ENCODE results near the gene S100A13.
"Not testable (repeated sequence)": the region's sequence is repeated elsewhere in the genome, so short reads cannot be mapped to it uniquely, and the experiment has no call there.

Gene S100A13

GRCh38 chr1:153647346-153647714 is 20.0 kb upstream of the S100A13 start:
- DNase-seq: no peak

GRCh38 chr1:153646672-153647345 is 19.5 kb upstream of the S100A13 start:
- no peak for DNase-seq

DNA sequence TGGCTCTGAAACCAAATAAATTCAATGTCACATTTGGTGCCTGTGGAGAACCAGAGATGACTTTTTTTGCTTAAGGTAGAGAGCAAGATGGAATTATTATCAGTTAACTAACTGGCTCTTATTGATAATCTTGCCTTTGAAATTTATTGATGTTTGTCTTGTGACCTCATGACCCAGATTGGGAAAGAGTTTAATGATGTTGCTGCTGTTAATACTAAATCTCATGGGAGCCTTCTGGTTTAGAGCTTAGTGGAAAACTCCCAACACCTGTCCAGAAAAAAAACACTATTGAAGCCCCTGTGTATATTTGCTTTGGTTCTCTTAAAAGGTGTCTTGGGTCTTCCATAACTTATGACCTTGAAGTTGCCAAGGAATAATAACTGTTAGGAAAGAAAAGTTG is 16.5 kb upstream of the S100A13 start:
- no peak for DNase-seq

DNA sequence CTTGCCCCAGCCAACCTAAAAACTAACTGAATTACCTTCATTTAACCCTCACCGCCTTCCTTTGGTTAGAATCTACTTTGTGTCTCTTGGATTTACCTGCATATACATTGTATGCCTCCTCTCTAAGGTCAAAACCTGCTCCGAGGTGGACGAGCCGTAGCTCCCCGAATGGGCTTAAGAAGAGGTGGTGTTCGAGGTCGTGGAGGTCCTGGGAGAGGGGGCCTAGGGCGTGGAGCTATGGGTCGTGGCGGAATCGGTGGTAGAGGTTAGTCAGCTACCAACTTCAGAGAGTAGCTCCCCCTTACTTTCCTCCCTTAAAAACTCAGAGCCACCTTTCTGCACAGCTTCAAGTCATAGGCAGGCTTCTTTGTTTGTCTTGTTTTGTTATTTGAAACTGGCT is 15.8 kb upstream of the S100A13 start:
- no peak for DNase-seq

DNA sequence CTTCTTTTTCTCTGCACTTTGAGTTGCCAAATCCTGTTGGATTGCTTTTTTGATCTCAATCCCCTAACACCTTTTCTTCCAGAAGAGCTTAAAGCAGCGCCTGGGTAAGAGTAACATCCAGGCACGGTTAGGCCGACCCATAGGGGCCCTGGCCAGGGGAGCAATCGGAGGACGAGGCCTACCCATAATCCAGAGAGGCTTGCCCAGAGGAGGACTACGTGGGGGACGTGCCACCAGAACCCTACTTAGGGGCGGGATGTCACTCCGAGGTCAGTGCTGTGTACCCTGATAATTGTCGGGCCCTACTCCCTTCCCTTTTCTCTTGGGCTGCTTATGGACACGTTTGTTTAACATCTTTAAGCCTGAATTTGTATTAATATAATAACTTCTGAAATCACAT is 14.9 kb upstream of the S100A13 start:
- no peak for DNase-seq

- no peak for DNase-seq
Observed at GRCh38 chr1:153640861-153641260, 13.6 kb upstream of the S100A13 start.

DNA sequence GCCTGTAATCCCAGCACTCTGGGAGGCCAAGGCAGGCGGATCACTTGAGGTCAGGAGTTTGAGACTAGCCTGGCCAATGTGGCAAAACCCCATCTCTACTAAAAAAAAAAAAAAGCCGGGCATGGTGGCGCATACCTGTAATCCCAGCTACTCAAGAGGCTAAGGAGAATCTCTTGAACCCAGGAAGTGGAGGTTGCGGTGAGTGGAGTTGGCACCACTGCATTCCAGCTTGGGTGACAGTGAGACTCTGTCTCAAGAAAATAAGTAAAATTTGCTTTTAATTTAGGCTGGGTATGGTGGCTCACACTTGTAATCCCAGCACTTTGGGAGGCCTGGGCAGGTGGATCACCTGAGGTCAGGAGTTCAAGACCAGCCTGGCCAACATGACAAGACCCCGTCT is 12.9 kb upstream of the S100A13 start:
- DNase-seq: not testable (repeated sequence)

DNA sequence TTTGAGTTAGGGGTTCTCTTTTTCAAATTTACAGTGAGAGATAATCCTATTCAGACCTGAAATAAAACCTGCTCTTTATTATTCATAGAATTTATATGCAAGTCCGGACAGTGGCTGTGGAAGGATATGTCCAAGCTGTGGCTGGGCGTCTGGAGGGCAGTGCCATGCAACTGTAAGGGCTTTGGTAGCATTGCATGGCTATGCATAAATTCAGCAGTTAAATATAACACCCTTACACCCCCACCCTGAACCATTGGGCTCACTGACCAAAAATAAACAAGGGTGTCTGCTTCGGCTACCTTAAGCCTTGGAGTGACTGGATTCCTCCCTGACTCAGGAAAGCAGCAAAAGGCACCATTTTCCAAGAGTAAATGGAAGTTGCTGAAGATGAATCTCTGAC is 12.0 kb upstream of the S100A13 start:
- DNase-seq: no peak

DNA sequence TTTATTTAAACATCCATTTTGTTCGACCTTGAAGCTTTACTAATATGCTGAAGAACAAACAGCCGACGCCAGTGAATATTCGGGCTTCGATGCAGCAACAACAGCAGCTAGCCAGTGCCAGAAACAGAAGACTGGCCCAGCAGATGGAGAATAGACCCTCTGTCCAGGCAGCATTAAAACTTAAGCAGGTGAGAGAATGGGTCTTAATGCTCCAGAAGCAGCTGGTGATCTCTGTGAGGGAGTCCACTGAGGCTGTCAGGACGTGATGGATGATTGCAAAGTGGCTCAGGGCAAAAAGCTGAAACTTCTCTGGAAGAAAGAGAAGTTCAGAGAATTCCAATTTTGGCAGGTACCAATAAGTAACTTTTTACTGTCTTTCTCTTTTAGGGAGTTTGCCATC is 11.0 kb upstream of the S100A13 start:
- DNase-seq: no peak

DNA sequence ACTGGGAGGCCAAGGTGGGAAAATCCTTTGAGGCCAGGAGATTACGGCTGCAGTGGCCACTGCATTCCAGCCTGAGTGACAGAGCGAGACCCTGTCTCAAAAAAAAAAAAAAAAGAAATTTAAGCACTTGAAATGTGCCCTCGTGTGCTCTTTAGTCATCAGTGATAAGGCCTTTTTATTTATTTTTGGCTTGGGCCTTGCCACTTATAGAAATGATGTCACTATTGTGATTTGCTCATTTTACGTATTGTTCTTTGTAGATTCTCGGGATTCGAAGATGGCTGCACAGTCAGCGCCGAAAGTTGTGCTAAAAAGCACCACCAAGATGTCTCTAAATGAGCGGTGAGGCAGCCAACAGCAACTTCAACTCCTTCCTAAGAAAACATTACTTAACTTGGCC is 9.0 kb upstream of the S100A13 start:
- no peak for DNase-seq

- DNase-seq: no peak
Observed at GRCh38 chr1:153635872-153636271, 8.6 kb upstream of the S100A13 start.

DNA sequence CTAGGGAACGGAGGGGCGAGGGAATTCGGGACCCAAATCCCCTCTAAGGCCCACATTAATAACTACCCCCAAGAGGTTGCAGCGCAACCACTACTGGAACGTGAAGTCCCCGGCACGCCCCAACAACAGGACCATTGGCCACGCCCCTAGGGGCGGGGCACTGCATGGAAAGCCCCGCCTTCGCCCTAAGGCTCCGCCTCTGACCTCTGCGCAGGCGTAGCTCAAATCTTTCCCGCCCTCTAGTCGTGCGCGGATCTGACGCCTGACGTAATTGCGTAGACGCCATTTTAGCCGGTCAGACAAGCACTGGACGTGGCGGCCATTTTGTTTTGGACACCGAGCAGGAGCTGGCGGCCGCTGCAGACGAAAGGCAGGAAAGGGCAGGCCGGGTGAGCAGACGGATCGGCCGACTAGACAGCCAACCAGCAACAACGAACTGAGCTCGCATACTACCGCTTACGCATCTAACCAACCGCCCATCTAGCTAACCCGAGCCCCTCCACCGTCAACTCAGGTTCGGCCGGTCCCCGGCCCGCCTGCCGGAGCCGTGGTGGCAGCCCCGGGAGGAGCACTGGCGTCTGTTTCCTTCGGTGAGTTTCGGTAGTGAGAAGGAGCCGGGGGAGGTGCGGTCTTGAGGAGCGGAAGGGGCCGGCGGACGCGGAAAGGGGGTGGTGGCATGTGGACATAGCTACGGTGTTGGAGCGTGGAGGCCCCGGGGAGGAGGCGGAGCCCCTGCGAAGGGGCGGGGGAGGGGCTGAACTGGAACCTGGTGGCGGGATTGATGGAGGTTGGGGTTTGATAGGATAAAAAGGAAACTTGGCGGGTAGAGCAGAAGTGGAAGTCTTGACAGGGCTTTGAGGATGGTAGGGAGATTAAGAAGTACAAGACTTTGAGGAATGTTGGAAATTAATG is 6.7 kb upstream of the S100A13 start, which contains the start of gene CHTOP:
Gene CHTOP, plus strand, starts transcription at position 313 of the 912 bp plus-strand sequence. CDS start 2,523 bp downstream, outside the sequence.
- peak; percentile 99 for DNase-seq

DNA sequence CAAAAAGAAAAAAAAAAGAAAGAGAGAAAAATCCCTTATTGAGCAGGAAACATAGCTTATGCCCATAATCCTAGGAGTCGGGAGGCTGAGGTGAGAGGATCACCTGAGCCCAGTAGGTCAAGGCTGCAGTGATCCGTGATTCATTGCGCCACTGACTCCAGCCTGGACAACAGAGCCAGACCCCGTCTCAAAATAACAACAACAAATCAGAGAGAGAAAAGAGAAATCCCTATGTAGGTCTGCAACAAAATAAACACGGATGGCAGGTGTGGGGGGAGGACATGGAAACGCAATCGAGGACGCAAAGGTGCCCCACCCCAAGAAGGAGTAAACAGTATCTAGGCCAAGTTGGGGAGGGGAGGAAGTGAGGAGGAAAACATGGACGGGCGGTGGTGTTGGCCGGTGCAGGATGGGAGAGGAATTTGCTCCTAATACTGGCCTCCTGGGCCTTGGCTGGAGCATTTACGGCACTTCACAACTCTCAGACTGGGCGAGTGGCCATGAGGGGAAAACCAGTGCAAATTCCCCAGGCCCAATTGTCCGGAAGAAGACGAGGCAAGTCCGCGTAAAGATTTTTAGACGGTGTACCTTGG is 6.0 kb upstream of the S100A13 start:
- DNase-seq: no peak

GRCh38 chr1:153631047-153632022 is 4.0 kb upstream of the S100A13 start:
- no peak for DNase-seq

DNA sequence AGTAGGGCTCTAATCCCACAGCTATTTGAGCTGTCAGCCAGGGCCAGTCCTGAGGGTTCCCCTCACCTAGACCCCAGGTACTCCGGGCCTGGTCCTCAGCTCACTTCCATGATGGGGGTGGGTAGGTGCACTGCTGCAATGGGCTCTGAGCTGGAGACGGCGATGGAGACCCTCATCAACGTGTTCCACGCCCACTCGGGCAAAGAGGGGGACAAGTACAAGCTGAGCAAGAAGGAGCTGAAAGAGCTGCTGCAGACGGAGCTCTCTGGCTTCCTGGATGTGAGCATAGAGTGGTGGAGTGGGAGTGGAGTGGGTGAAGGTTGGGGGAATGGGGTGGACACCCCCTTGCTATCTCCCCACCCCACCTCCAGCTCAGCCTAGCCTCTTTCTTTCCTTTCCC is 3.1 kb upstream of the S100A13 start:
- DNase-seq: no peak

DNA sequence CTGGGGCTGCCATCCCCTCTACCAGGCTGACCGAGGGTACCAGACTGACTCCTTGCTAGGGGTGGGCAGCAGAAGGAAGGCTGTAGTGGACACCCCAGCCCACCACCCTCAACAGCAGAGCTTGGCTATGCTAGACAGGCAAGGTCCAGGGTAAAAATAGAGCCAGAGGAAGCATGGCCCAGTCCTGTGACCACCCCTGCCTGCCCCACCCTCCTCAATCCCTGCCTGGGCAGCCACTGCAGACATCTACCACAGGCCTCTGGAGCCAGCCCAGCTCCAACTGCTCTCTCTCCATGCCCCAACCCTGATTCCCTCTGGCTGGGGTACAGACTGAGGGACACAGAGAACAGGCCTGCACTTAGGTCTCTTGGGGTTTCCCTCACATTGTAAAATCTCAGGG is 2.7 kb upstream of the S100A13 start:
- DNase-seq: no peak

GRCh38 chr1:153629343-153629665 is 2.0 kb upstream of the S100A13 start:
- no peak for DNase-seq

GRCh38 chr1:153628638-153629342 is 1.5 kb upstream of the S100A13 start:
- no peak for DNase-seq

GRCh38 chr1:153627715-153628626 is 666 bp upstream of the S100A13 start, which contains the start of gene S100A1:
Gene S100A1, plus strand, starts transcription at chr1:153628434. Its CDS starts 2,088 bp downstream, at chr1:153630522.
- DNase-seq: no peak

- DNase-seq: no peak
Observed at GRCh38 chr1:153626477-153626903, 815 bp downstream of the S100A13 start.

Measured in eye (tissue), 1 donor.